Calu3 (cell line): ENCODE data around the gene SLC3A2. TPM values are rescaled to one million over a fixed set of nuclear protein-coding genes. Genes with fewer than 3 reads are reported as not detected.
A peak's percentile ranks its signal among the peaks of the same experiment; 100 is the strongest.

Experiments used
- BruUV-seq: library from RNA; stranded (reverse); fragments of 400-500 nt; replicated peaks from 2 replicates; lab custom pipeline; 2021; lab: Mats Ljungman, UMichigan
- CTCF ChIA-PET: fragments of 300-600 bp; sonication (Branson Sonifier 250); formaldehyde crosslinking; loops from one replicate; lab custom pipeline; 2022; ENCODE audit warnings: antibody characterized with exemption; lab: Charles Lee
- DNase-seq: peaks from one replicate; pipeline ENCODE4 v3.0.0; 2022
- H3K27ac Mint-ChIP-seq: one replicate; pipeline ENCODE4 v1.8.0; 2022; ENCODE audit warnings: mixed read lengths; ENCODE audit not compliant: unreplicated experiment
- H3K27me3 Mint-ChIP-seq: one replicate; pipeline ENCODE4 v1.8.0; 2022; ENCODE audit warnings: mixed read lengths; ENCODE audit not compliant: unreplicated experiment
- H3K36me3 Mint-ChIP-seq: one replicate; pipeline ENCODE4 v1.8.0; 2022; ENCODE audit warnings: mild to moderate bottlenecking, moderate library complexity, mixed read lengths; ENCODE audit not compliant: insufficient read depth, unreplicated experiment
- H3K4me1 Mint-ChIP-seq: one replicate; pipeline ENCODE4 v1.8.0; 2022; ENCODE audit warnings: mild to moderate bottlenecking, low read depth, mixed read lengths; ENCODE audit not compliant: unreplicated experiment
- H3K4me3 Mint-ChIP-seq: one replicate; pipeline ENCODE4 v1.8.0; 2022; ENCODE audit warnings: mild to moderate bottlenecking, low read depth, moderate library complexity, mixed read lengths; ENCODE audit not compliant: unreplicated experiment
- H3K9me3 Mint-ChIP-seq: one replicate; pipeline ENCODE4 v1.8.0; 2022; ENCODE audit warnings: low read depth, mixed read lengths; ENCODE audit not compliant: unreplicated experiment
- intact Hi-C: fragments of 100-400 bp; cut with micrococcal nuclease; formaldehyde crosslinking; loops from one replicate; pipeline ENCODE4 v1.10.0; 2022; ENCODE audit not compliant: unreplicated experiment
- total RNA-seq: library from RNA; stranded (reverse); gene quantifications from 2 replicates; pipeline ENCODE4 v1.2.3, GENCODE V29; 2022
- TF ChIP-seq, protein P1 (sequence below): fragments of 200-600 bp; IDR thresholded peaks from one replicate; pipeline ENCODE4 v1.8.0; 2022; ENCODE audit warnings: antibody characterized with exemption; ENCODE audit not compliant: unreplicated experiment

SLC3A2 gene
- total RNA-seq, 1 experiment from 2014 or later: 444 TPM

DNA sequence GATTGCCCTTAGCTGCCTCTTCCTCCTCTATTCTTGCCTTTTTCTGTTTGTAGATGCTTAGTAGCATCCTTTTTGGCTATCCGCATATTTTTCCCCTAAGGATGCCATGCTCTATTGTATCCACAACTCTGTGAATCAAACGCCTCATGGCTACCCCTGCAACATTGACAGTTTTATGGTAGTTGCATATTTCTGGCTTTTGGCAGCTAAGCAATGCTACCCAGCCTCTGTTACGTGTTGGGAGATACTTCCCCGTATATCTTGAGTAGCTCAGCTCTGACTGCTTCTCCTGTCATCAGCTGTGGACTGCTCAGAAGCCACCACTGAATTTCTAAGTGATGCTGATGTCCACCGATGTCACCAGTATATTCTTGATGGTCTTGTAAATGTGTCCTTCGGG lies 15.1 kb upstream of the SLC3A2 start:
- no peak overlapping the region for H3K27ac Mint-ChIP-seq
- H3K36me3 Mint-ChIP-seq: peaks cover 26% of the 10 kb centered on the region
- CTCF ChIA-PET: interaction anchor here (0.6 to 1.2 kb wide), 3 partner anchors 79 to 142 kb away, joined by 3 to 4 read pairs (median 4); no protein-coding TSS in a partner anchor
- no peak for DNase-seq
- no TSS peak for BruUV-seq
- intact Hi-C loops: no loop called here
- no peaks in the 10 kb centered on the region for H3K27me3 Mint-ChIP-seq
- peaks cover 12% of the 10 kb centered on the region for H3K4me1 Mint-ChIP-seq
- TF ChIP-seq, protein P1, sequence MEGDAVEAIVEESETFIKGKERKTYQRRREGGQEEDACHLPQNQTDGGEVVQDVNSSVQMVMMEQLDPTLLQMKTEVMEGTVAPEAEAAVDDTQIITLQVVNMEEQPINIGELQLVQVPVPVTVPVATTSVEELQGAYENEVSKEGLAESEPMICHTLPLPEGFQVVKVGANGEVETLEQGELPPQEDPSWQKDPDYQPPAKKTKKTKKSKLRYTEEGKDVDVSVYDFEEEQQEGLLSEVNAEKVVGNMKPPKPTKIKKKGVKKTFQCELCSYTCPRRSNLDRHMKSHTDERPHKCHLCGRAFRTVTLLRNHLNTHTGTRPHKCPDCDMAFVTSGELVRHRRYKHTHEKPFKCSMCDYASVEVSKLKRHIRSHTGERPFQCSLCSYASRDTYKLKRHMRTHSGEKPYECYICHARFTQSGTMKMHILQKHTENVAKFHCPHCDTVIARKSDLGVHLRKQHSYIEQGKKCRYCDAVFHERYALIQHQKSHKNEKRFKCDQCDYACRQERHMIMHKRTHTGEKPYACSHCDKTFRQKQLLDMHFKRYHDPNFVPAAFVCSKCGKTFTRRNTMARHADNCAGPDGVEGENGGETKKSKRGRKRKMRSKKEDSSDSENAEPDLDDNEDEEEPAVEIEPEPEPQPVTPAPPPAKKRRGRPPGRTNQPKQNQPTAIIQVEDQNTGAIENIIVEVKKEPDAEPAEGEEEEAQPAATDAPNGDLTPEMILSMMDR: no peak
- no peaks in the 10 kb centered on the region for H3K9me3 Mint-ChIP-seq
- H3K4me3 Mint-ChIP-seq: no peak overlapping the region

DNA sequence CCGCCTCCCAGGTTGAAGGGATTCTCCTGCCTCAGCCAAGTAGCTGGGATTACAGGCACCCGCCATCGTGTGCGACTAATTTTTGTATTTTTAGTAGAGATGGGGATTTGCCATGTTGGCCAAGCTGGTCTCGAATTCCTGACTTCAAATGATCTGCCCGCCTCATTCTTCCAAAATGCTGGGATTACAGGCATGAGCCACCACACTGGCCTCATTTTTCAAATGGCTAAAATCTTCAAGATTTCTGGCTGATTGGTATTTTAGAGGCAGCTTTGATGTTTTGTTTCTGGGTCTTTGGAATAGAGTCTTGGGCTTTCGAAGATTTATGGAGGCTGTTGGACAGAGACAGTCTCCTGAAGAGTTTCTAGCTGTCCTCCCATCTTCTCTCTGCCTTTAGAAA lies 5.8 kb upstream of the SLC3A2 start:
- no peak for DNase-seq
- Mint-ChIP-seq H3K4me3 (no peak overlapping the region), H3K9me3 (no peaks in the 10 kb centered on the region), H3K27ac (no peak overlapping the region), H3K27me3 (no peaks in the 10 kb centered on the region), H3K36me3 (peaks cover 33% of the 10 kb centered on the region), H3K4me1 (peaks cover 28% of the 10 kb centered on the region)
- CTCF ChIA-PET: interaction anchor here (0.7 kb wide), 1 partner anchor 767 kb away, joined by 3 read pairs; no protein-coding TSS in a partner anchor
- intact Hi-C loops: loop anchor here (5.0 kb wide), 1 partner anchor 88 kb away; the partner anchor contains the start of gene TMEM179B
- no TSS peak for BruUV-seq
- TF ChIP-seq, protein P1: no peak

DNA sequence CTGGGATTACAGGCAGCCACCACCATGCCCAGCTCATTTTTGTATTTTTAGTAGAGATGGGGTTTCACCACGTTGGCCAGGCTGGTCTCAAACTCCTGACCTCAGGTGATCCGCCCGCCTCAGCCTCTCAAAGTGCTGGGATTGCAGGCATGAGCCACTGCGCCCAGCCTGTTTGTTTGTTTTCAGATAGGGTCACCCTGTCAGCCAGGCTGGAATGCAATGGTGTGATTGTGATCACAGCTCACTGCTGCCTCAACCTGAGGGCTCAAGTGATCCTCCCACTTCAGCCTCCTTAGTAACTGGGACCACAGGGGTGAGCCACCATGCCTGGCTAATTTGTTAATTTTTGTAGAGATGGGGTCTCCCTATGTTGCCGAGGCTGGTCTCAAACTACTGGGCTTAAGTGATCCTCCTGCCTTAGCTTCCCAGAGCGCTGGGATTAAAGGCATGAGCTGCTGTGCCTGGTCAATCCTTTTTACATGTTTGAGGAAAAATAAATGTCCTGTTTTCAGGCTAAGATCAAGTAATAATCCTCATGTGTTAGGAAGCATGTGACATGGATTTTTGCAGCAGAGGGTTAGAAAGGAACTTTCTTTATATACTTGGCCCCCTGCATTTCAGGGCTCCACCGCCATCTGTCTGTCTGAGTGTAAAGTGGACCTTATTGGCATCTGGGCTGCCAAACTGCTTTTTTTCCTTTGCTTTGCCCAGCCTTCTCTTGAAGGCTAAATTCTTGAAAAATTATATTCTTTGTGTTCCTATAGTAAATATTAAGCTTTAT lies 4.8 kb upstream of the SLC3A2 start:
- CTCF ChIA-PET: interaction anchor here (0.6 to 1.2 kb wide), 3 partner anchors 11 to 89 kb away, joined by 3 read pairs; no protein-coding TSS in a partner anchor
- DNase-seq: peak; percentile 43
- no peaks in the 10 kb centered on the region for H3K27me3 Mint-ChIP-seq
- H3K36me3 Mint-ChIP-seq: peaks cover 44% of the 10 kb centered on the region
- no TSS peak for BruUV-seq
- intact Hi-C loops: loop anchor here (5.0 kb wide), 1 partner anchor 89 kb away; the partner anchor contains the start of gene TMEM179B
- H3K27ac Mint-ChIP-seq: peak overlapping the region; percentile 28
- H3K4me3 Mint-ChIP-seq: no peak overlapping the region
- TF ChIP-seq, protein P1: no peak
- no peaks in the 10 kb centered on the region for H3K9me3 Mint-ChIP-seq
- peaks cover 37% of the 10 kb centered on the region for H3K4me1 Mint-ChIP-seq

DNA sequence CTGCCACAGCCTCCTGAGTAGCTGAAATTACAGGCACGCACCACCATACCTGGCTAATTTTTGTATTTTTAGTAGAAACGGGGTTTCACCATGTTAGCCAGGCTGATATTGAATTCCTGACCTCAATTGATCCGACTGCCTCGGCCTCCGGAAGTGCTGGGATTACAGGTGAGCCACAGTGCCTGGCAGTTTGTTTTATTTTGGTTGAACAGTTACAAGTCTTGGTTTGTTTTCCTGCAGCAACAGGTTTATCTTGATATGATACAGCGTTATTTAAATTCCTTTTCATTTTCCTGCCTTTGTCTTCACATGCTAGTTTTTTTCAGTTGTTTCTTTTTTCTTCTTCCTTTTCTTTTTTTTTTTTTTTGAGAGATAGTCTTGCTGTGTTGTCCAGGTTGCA lies 4.0 kb upstream of the SLC3A2 start:
- Mint-ChIP-seq H3K4me1 (peaks cover 37% of the 10 kb centered on the region), H3K9me3 (no peaks in the 10 kb centered on the region), H3K27ac (peak overlapping the region; percentile 28), H3K36me3 (peaks cover 52% of the 10 kb centered on the region), H3K27me3 (peaks cover 5% of the 10 kb centered on the region), H3K4me3 (peak overlapping the region; percentile 6)
- CTCF ChIA-PET: interaction anchor here (0.7 to 1.2 kb wide), 2 partner anchors 12 to 262 kb away, joined by 3 read pairs; no protein-coding TSS in a partner anchor
- DNase-seq: peak; percentile 40
- BruUV-seq: no TSS peak
- TF ChIP-seq, protein P1: no peak
- intact Hi-C loops: loop anchor here (5.0 kb wide), 1 partner anchor 89 kb away; the partner anchor contains the start of gene TMEM179B
